HG03039 (cell line): ENCODE data around the gene IGSF3.

Experiments used
- ATAC-seq: cut with Tn5 transposase; IDR thresholded peaks from one replicate; pipeline ENCODE4 v1.9.1; 2021; ENCODE audit warnings: mild to moderate bottlenecking, moderate library complexity; ENCODE audit not compliant: unreplicated experiment

The IGSF3 gene

GRCh38 chr1:116686723-116687352, 19.3 kb upstream of the IGSF3 start:
- ATAC-seq, result no peak

- ATAC-seq, result no peak
These were observed 18.6 kb upstream of the IGSF3 start for GRCh38 chr1:116686175-116686574.

GRCh38 chr1:116684575-116684974, 17.0 kb upstream of the IGSF3 start:
- ATAC-seq, result no peak

GRCh38 chr1:116682641-116683221, 15.2 kb upstream of the IGSF3 start:
- no peak for ATAC-seq

GRCh38 chr1:116681343-116681899, 13.9 kb upstream of the IGSF3 start:
- ATAC-seq, result no peak

GRCh38 chr1:116680752-116681151, 13.2 kb upstream of the IGSF3 start:
- ATAC-seq, result no peak

- ATAC-seq, result no peak
These were observed 12.5 kb upstream of the IGSF3 start for GRCh38 chr1:116679828-116680628.

GRCh38 chr1:116679091-116679827, 11.7 kb upstream of the IGSF3 start:
- ATAC-seq, result no peak

- ATAC-seq, result no peak
These were observed 11.2 kb upstream of the IGSF3 start for GRCh38 chr1:116678732-116679090.

- ATAC-seq, result no peak
These were observed 10.0 kb upstream of the IGSF3 start for GRCh38 chr1:116677474-116678062.

GRCh38 chr1:116676291-116676690, 8.8 kb upstream of the IGSF3 start:
- ATAC-seq, result no peak

GRCh38 chr1:116674751-116675150, 7.2 kb upstream of the IGSF3 start:
- no peak for ATAC-seq

- ATAC-seq, result no peak
These were observed 6.5 kb upstream of the IGSF3 start for GRCh38 chr1:116674011-116674531.

GRCh38 chr1:116671912-116672311, 4.4 kb upstream of the IGSF3 start:
- no peak for ATAC-seq

- ATAC-seq, result no peak
These were observed 3.7 kb upstream of the IGSF3 start for GRCh38 chr1:116671072-116671760.

GRCh38 chr1:116668277-116668676, 744 bp upstream of the IGSF3 start:
- no peak for ATAC-seq

- no peak for ATAC-seq
These were observed 407 bp downstream of the IGSF3 start for GRCh38 chr1:116667078-116667574.

GRCh38 chr1:116666187-116667077, 1.1 kb downstream of the IGSF3 start:
- no peak for ATAC-seq

- ATAC-seq, result no peak
These were observed 2.6 kb downstream of the IGSF3 start for GRCh38 chr1:116664978-116665371.
